ENCODE results near the gene CST8.

DNA sequence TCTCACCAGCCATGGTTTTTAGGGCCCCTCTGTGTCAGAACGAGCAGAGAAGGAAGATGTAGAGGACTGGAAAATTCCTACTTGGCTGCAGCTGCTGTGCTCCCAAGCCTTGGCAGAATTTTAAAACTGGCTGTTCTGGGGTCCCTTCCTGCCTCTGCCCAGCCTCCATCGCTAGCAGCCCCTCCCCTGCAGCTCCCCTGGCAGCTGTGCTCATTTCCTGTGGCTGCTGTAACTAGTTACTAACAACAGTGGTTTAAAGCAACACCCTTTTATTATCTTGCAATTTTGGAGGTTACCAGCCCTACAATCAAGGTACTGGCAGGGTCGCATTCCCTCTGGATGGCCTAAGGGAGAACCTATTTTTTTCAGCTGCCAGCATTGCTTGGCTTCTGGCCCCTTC lies 34.5 kb upstream of the CST8 start:
- TF ChIP-seq POLR2A (IDR thresholded peaks at IDR 0.05) = no peak
- no peak for TF ChIP-seq CTCF (IDR thresholded peaks at IDR 0.05 in 8 of 11, conservative IDR thresholded peaks at IDR 0.05 in 3 of 11)
- no peak for TF ChIP-seq POLR2AphosphoS5 (IDR thresholded peaks at IDR 0.05)

All from spleen (tissue), 7 donors.